Lower leg skin (tissue), 4 donors: ENCODE data around the gene SRMS. TPM values are rescaled to one million over a fixed set of nuclear protein-coding genes. Genes with fewer than 3 reads are reported as not detected.
"Not testable (repeated sequence)": the region's sequence is repeated elsewhere in the genome, so short reads cannot be mapped to it uniquely, and the experiment has no call there.

Source experiments
- DNase-seq, 2 donors: peaks; one replicate each; pipeline ENCODE4 v3.0.0-alpha.2; 2019; ENCODE audit warnings: low spot score in 2 of 2
- H3K4me3 ChIP-seq: fragments of 200-600 bp; sonication (generic); 2 replicates; pipeline ENCODE4 v1.5.1; 2017; ENCODE audit warnings: mild to moderate bottlenecking, low read depth; ENCODE audit not compliant: poor library complexity, severe bottlenecking
- CTCF ChIP-seq, 3 donors: fragments of 450-650 bp; IDR thresholded peaks; one replicate each; pipeline ENCODE4 v1.5.1; 2016; ENCODE audit warnings: antibody characterized with exemption in 3 of 3, mild to moderate bottlenecking in 3 of 3, moderate library complexity in 2 of 3
- POLR2A ChIP-seq, 2 donors: fragments of 450-650 bp; IDR thresholded peaks; one replicate each; pipeline ENCODE4 v1.6.1; 2016 to 2017; ENCODE audit warnings: antibody characterized with exemption in 2 of 2, mild to moderate bottlenecking in 1 of 2, moderate library complexity in 1 of 2
- WGBS, 2 donors: methylation state at CpG; one replicate each; pipeline ENCODE4 v1.1.5; 2018; 5-methylcytosine and 5-hydroxymethylcytosine counted together
- intact Hi-C: fragments of 100-400 bp; cut with DNase I; formaldehyde crosslinking; loops from one replicate; pipeline ENCODE4 v1.15.0; 2023; ENCODE audit warnings: low total_unique reads
- total RNA-seq, 4 donors: library from RNA; depleted of rRNA; stranded (reverse); fragments of >200 nt; gene quantifications; one replicate each; pipeline ENCODE4 v1.1.0, GENCODE V29; 2016

The SRMS gene
- total RNA-seq, 4 donors from 2014 or later, result 0.16 to 0.59 (median 0.37) TPM; not detected in 1

GRCh38 chr20:63574829-63575743 lies 27.5 kb upstream of the SRMS start:
- WGBS, 2 donors, result 70 to 73% methylated on average over 28 of the region's 28 CpGs
- H3K4me3 ChIP-seq, result no peak overlapping the region
- no peak for DNase-seq
- intact Hi-C loops, result no loop called here
- TF ChIP-seq POLR2A (IDR thresholded peaks at IDR 0.05) (no peak), CTCF (IDR thresholded peaks at IDR 0.05) (no peak)

- intact Hi-C loops, result no loop called here
- peak; percentile 65 to 97 for DNase-seq
- TF ChIP-seq POLR2A (IDR thresholded peaks at IDR 0.05), result no peak
- TF ChIP-seq CTCF (IDR thresholded peaks at IDR 0.05), result peak in 1 of 3 donors; percentile 21
- 37 to 62% methylated on average over 5 to 6 of the region's 40 CpGs for WGBS, 2 donors
- H3K4me3 ChIP-seq, result peak within 1 kb of the TSS; percentile 41
Observed at GRCh38 chr20:63574156-63574828, 26.7 kb upstream of the SRMS start, which contains the start of gene HELZ2. Gene HELZ2 (minus strand): TSS chr20:63574239. CDS start chr20:63572385, 1,854 bp downstream.

DNA sequence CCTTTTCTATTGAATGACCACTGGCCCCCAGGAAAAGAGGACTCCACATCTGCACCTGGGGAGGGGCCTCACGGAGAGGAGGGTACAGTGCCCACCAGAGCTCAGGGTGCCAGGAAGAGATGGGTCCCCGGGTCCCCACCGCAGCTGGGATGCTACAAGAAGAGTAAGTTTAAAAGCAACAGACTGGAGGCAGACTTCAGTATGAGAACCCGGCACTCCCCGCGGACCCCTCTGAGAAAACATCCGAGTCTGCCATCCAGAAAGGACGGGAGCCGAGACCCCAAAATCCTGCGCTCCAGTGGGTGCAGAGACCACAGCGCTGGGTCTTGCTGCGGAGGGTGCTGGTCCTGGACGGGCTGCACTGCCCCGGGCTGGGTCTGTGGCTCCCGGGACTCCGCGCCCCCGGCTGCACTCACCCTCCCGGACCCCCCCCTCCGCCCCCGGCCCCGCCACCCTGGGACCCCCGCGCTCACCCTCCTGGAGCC lies 26.1 kb upstream of the SRMS start:
- TF ChIP-seq CTCF (IDR thresholded peaks at IDR 0.05) (no peak), POLR2A (IDR thresholded peaks at IDR 0.05) (no peak)
- intact Hi-C loops, result no loop called here
- WGBS, 2 donors, result 2 to 13% methylated on average over 6 to 12 of the region's 24 CpGs
- no peak for DNase-seq
- H3K4me3 ChIP-seq, result peak overlapping the region; percentile 41

DNA sequence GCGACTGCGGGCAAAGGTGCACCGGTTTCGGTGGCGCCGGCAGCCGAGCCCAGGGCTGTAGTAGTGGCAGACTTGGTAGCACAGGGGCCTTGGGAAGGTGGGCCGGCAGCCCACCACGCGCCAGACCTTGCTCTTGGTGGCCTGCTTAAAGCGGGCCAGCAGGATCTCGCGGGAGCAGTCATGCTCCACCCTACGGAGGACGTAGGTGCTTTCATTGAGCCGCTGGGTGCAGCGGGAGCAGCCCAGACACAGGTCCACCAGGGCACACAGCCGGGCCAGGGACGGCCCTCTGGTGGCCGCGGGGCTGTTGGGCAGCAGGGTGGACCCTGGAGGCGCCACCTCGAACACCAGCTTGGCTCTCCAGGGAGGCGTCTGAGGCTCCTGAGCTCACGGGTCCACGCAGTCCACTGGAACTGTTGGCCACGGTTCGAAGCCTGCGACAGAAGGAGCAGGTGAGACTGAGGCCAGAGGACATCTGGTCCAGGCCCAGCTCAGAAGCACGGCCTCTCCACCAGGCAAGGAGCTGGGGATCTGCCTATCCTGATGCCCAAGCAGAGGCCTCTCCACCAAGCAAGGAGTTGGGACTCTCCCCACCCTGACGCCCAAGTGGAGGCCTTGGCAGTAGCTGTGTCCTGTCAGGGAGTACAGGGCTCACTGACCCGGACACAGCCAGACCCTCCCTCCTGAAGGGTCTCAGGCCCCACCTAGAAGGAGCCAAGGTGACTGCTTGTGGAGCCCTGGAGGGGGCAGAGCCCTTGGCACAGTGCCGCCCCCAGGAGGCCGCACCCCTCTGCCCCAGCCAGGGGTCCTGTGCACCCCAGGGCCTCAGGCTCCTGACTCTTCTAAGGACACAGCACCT lies 25.5 kb upstream of the SRMS start:
- TF ChIP-seq POLR2A (IDR thresholded peaks at IDR 0.05) (no peak), CTCF (IDR thresholded peaks at IDR 0.05) (no peak)
- no peak for DNase-seq
- WGBS, 2 donors, result 84 to 88% methylated on average over 27 to 33 of the region's 34 CpGs
- intact Hi-C loops, result no loop called here
- H3K4me3 ChIP-seq, result peak overlapping the region; percentile 41

DNA sequence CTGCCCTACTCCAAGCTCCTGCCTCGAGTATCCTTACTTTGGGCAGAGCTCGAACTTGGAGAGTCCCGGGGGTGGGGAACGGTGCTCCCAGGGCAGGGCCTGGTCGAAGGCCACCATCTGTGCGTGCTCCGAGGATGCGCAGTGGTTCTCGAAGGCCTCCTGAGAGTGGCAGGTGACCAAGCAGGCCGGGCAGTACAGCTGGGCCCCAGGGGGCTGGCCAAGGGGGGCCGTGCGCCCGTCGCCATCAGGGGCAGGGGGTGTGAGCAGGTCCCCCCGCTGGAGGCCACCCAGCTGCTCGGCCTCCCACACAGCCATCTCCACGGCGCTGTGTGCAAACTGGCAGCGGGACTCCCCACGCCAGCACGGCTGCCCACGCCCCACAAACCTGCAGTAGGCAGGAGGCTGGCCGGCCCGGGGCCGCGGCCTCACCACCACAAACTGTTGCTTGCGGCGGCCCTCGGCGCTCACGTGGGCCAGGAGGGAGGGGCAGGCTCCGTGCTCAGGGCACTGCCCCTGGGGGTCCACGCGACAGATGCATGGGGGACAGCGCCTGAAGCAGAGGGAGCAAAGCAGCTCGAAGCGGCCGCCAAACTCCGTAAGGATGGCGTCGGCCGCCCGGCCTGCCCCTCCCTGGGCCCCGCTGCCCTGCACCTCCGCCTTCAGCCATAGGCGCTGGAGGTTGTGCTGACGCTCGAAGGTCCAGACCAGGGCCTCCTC lies 24.7 kb upstream of the SRMS start:
- 94 to 96% methylated on average over 31 to 34 of the region's 48 CpGs for WGBS, 2 donors
- no peak overlapping the region for H3K4me3 ChIP-seq
- TF ChIP-seq POLR2A (IDR thresholded peaks at IDR 0.05) (no peak), CTCF (IDR thresholded peaks at IDR 0.05) (no peak)
- no peak for DNase-seq
- intact Hi-C loops, result no loop called here

GRCh38 chr20:63571087-63571478 lies 23.5 kb upstream of the SRMS start:
- 73 to 87% methylated on average over 4 to 10 of the region's 11 CpGs for WGBS, 2 donors

More at GRCh38 chr20:63571087-63571478, 23.5 kb upstream of the SRMS start:
- DNase-seq, H3K4me3 ChIP-seq, intact Hi-C loops: not testable (repeated sequence)
